ENCODE results near the gene WDR62. TPM values are rescaled to one million over a fixed set of nuclear protein-coding genes. Genes with fewer than 3 reads are reported as not detected.
"Not testable (repeated sequence)": the region's sequence is repeated elsewhere in the genome, so short reads cannot be mapped to it uniquely, and the experiment has no call there.

The WDR62 gene
- total RNA-seq, 1 donor from 2014 or later = 22.3 TPM

GRCh38 chr19:36047835-36048234 is 6.9 kb upstream of the WDR62 start:
- H3K27me3 Mint-ChIP-seq (ENCODE audit: low read depth) = no peaks in the 10 kb centered on the region
- DNase-seq (ENCODE audit: low spot score) = no peak
- H3K4me1 Mint-ChIP-seq (ENCODE audit: low read depth) = peaks cover 3% of the 10 kb centered on the region
- intact Hi-C loops (cut with micrococcal nuclease) = no loop called here
- no peak overlapping the region for H3K27ac Mint-ChIP-seq
- peaks cover 10% of the 10 kb centered on the region for H3K36me3 Mint-ChIP-seq (ENCODE audit: low read depth)
- no peak overlapping the region for H3K4me3 Mint-ChIP-seq (ENCODE audit: low read depth)
- H3K9me3 Mint-ChIP-seq = no peaks in the 10 kb centered on the region

GRCh38 chr19:36049080-36049698 is 5.5 kb upstream of the WDR62 start:
- Mint-ChIP-seq H3K4me1 (ENCODE audit: low read depth) (peaks cover 3% of the 10 kb centered on the region), H3K4me3 (ENCODE audit: low read depth) (no peak overlapping the region), H3K27ac (no peak overlapping the region), H3K36me3 (ENCODE audit: low read depth) (peaks cover 10% of the 10 kb centered on the region), H3K9me3 (no peaks in the 10 kb centered on the region), H3K27me3 (ENCODE audit: low read depth) (no peaks in the 10 kb centered on the region)
- DNase-seq (ENCODE audit: low spot score) = no peak
- intact Hi-C loops (cut with micrococcal nuclease) = no loop called here

GRCh38 chr19:36051236-36051635 is 3.5 kb upstream of the WDR62 start:
- H3K27ac Mint-ChIP-seq = no peak overlapping the region
- H3K9me3 Mint-ChIP-seq = no peaks in the 10 kb centered on the region
- H3K27me3 Mint-ChIP-seq (ENCODE audit: low read depth) = no peaks in the 10 kb centered on the region
- H3K4me3 Mint-ChIP-seq (ENCODE audit: low read depth) = peak overlapping the region; percentile 27
- peaks cover under 1% of the 10 kb centered on the region for H3K36me3 Mint-ChIP-seq (ENCODE audit: low read depth)
- peaks cover 10% of the 10 kb centered on the region for H3K4me1 Mint-ChIP-seq (ENCODE audit: low read depth)
- intact Hi-C loops (cut with micrococcal nuclease) = loop anchor here (10.0 kb wide), 2 partner anchors 306 to 1854 kb away; partner anchors contain the start of genes IGFLR1, LIN37, PSENEN and SIPA1L3
- DNase-seq (ENCODE audit: low spot score) = no peak

- Mint-ChIP-seq H3K27ac (no peak overlapping the region), H3K9me3 (no peaks in the 10 kb centered on the region), H3K4me3 (ENCODE audit: low read depth) (peak overlapping the region; percentile 27), H3K27me3 (ENCODE audit: low read depth) (no peaks in the 10 kb centered on the region), H3K36me3 (ENCODE audit: low read depth) (no peaks in the 10 kb centered on the region), H3K4me1 (ENCODE audit: low read depth) (peaks cover 13% of the 10 kb centered on the region)
- no peak for DNase-seq (ENCODE audit: low spot score)
- intact Hi-C loops (cut with micrococcal nuclease) = loop anchor here (10.0 kb wide), 2 partner anchors 307 to 1853 kb away; partner anchors contain the start of genes IGFLR1, LIN37, PSENEN and SIPA1L3
These were observed 3.1 kb upstream of the WDR62 start for GRCh38 chr19:36051637-36052036.

- intact Hi-C loops (cut with micrococcal nuclease) = loop anchor here (1.0 to 10.0 kb wide), 6 partner anchors 40 to 1851 kb away; partner anchors contain the start of genes ALKBH6, IGFLR1, LIN37 and PSENEN
- Mint-ChIP-seq H3K9me3 (no peaks in the 10 kb centered on the region), H3K27ac (peak within 1 kb of the TSS; percentile 96), H3K27me3 (ENCODE audit: low read depth) (no peaks in the 10 kb centered on the region), H3K4me3 (ENCODE audit: low read depth) (peak within 1 kb of the TSS; percentile 98), H3K4me1 (ENCODE audit: low read depth) (peaks cover 20% of the 10 kb centered on the region), H3K36me3 (ENCODE audit: low read depth) (peaks cover 10% of the 10 kb centered on the region)
- DNase-seq (ENCODE audit: low spot score) = peak; percentile 100
These were observed 471 bp upstream of the WDR62 start, which contains the start of gene THAP8 for GRCh38 chr19:36054119-36054732. TSS of gene THAP8 (minus strand) at chr19:36054285. CDS start at chr19:36054217, 68 bp downstream.

- Mint-ChIP-seq H3K36me3 (ENCODE audit: low read depth) (peaks cover 29% of the 10 kb centered on the region), H3K9me3 (no peaks in the 10 kb centered on the region), H3K27me3 (ENCODE audit: low read depth) (no peaks in the 10 kb centered on the region), H3K4me3 (ENCODE audit: low read depth) (no peak overlapping the region), H3K4me1 (ENCODE audit: low read depth) (peaks cover 17% of the 10 kb centered on the region), H3K27ac (peak overlapping the region; percentile 2)
- intact Hi-C loops (cut with micrococcal nuclease) = loop anchor here (10.0 kb wide), 2 partner anchors 314 to 1846 kb away; partner anchors contain the start of genes IGFLR1, LIN37, PSENEN and SIPA1L3
- DNase-seq (ENCODE audit: low spot score) = no peak
These were observed 3.9 kb downstream of the WDR62 start for GRCh38 chr19:36058481-36059179.

GRCh38 chr19:36059180-36059910 is 4.6 kb downstream of the WDR62 start:
- DNase-seq (ENCODE audit: low spot score) = no peak
- H3K27ac Mint-ChIP-seq = no peak overlapping the region
- intact Hi-C loops (cut with micrococcal nuclease) = loop anchor here (10.0 kb wide), 2 partner anchors 315 to 1845 kb away; partner anchors contain the start of genes IGFLR1, LIN37, PSENEN and SIPA1L3

GRCh38 chr19:36060430-36060829 is 5.7 kb downstream of the WDR62 start:
- Mint-ChIP-seq H3K4me3 (ENCODE audit: low read depth) (no peak overlapping the region), H3K36me3 (ENCODE audit: low read depth) (peaks cover 44% of the 10 kb centered on the region), H3K9me3 (no peaks in the 10 kb centered on the region), H3K27ac (no peak overlapping the region), H3K4me1 (ENCODE audit: low read depth) (peaks cover 16% of the 10 kb centered on the region), H3K27me3 (ENCODE audit: low read depth) (no peaks in the 10 kb centered on the region)
- no peak for DNase-seq (ENCODE audit: low spot score)
- intact Hi-C loops (cut with micrococcal nuclease) = no loop called here

More at GRCh38 chr19:36059180-36059910, 4.6 kb downstream of the WDR62 start:
- peaks cover 35% of the 10 kb centered on the region for H3K36me3 Mint-ChIP-seq (ENCODE audit: low read depth)
- H3K4me1 Mint-ChIP-seq (ENCODE audit: low read depth) = peaks cover 17% of the 10 kb centered on the region
- H3K9me3 Mint-ChIP-seq = no peaks in the 10 kb centered on the region
- no peak overlapping the region for H3K4me3 Mint-ChIP-seq (ENCODE audit: low read depth)
- no peaks in the 10 kb centered on the region for H3K27me3 Mint-ChIP-seq (ENCODE audit: low read depth)

- DNase-seq (ENCODE audit: low spot score) = no peak
- Mint-ChIP-seq H3K9me3 (no peaks in the 10 kb centered on the region), H3K4me1 (ENCODE audit: low read depth) (peaks cover 9% of the 10 kb centered on the region), H3K27ac (no peak overlapping the region), H3K36me3 (ENCODE audit: low read depth) (peaks cover 48% of the 10 kb centered on the region), H3K4me3 (ENCODE audit: low read depth) (no peak overlapping the region), H3K27me3 (ENCODE audit: low read depth) (no peaks in the 10 kb centered on the region)
- intact Hi-C loops (cut with micrococcal nuclease) = no loop called here
These were observed 6.7 kb downstream of the WDR62 start for GRCh38 chr19:36061367-36061766.

GRCh38 chr19:36064826-36065225 is 10.1 kb downstream of the WDR62 start:
- intact Hi-C loops (cut with micrococcal nuclease) = no loop called here
- Mint-ChIP-seq H3K36me3 (ENCODE audit: low read depth) (peaks cover 56% of the 10 kb centered on the region), H3K27me3 (ENCODE audit: low read depth) (no peaks in the 10 kb centered on the region), H3K4me1 (ENCODE audit: low read depth) (no peaks in the 10 kb centered on the region), H3K27ac (no peak overlapping the region), H3K9me3 (no peaks in the 10 kb centered on the region), H3K4me3 (ENCODE audit: low read depth) (no peak overlapping the region)
- DNase-seq (ENCODE audit: low spot score) = no peak

GRCh38 chr19:36067681-36068080 is 13.0 kb downstream of the WDR62 start:
- H3K4me1 Mint-ChIP-seq (ENCODE audit: low read depth) = no peaks in the 10 kb centered on the region
- no peaks in the 10 kb centered on the region for H3K9me3 Mint-ChIP-seq
- intact Hi-C loops (cut with micrococcal nuclease) = no loop called here
- H3K27ac Mint-ChIP-seq = no peak overlapping the region
- H3K27me3 Mint-ChIP-seq (ENCODE audit: low read depth) = no peaks in the 10 kb centered on the region
- no peak for DNase-seq (ENCODE audit: low spot score)
- peaks cover 58% of the 10 kb centered on the region for H3K36me3 Mint-ChIP-seq (ENCODE audit: low read depth)
- H3K4me3 Mint-ChIP-seq (ENCODE audit: low read depth) = no peak overlapping the region

GRCh38 chr19:36068810-36069499 is 14.3 kb downstream of the WDR62 start:
- H3K4me3 Mint-ChIP-seq (ENCODE audit: low read depth); H3K9me3 Mint-ChIP-seq; H3K27me3 Mint-ChIP-seq (ENCODE audit: low read depth); H3K27ac Mint-ChIP-seq; intact Hi-C loops (cut with micrococcal nuclease); H3K4me1 Mint-ChIP-seq (ENCODE audit: low read depth); DNase-seq (ENCODE audit: low spot score): not testable (repeated sequence)
- H3K36me3 Mint-ChIP-seq (ENCODE audit: low read depth) = peaks cover 61% of the 10 kb centered on the region

Measured in activated T-helper 2 cell treated with anti-CD3 and anti-CD28 coated beads, Interferon-gamma antibody, Interleukin-2, Interleukin-4, amounts not matched to agents 10 μg/mL and 5 μg/mL and 100 μg/mL, durations not matched to agents 14 hours and 24 hours and 36 hours (primary cell).